Panc1 (cell line): ENCODE measurements around the gene GNG7.

Experiments
- POLR2AphosphoS5 ChIP-seq: IDR thresholded peaks from 2 replicates; pipeline ENCODE4 v1.6.1; 2012; ENCODE audit warnings: mild to moderate bottlenecking, low read depth, low read length, moderate library complexity
- SIN3A ChIP-seq: IDR thresholded peaks from 2 replicates; pipeline ENCODE4 v1.6.1; 2012; ENCODE audit warnings: low read depth, mild to moderate bottlenecking, low read length, moderate library complexity, borderline replicate concordance; ENCODE audit not compliant: insufficient read depth

DNA sequence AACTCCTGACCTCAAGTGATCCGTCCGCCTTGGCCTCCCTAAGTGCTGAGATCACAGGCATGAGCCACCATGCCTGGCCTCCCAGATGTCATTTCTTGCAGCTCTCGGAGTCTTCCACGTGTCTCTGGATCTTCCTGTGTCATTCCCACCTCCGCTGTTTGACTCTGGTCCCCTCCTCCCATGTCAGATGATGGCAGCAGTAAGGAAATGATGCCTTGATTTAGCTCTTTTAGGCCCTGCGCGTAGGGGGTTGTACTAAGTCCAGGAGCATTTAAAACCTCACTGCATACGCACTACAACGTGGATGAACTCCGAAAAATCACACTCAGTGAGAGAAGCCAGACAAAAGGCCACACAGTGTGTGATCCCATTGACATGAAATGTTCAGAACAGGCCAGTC lies 113.1 kb downstream of the GNG7 start:
- TF ChIP-seq POLR2AphosphoS5 = no peak
- no peak for TF ChIP-seq SIN3A
